Panc1 (cell line): Measurements from ENCODE around the gene BCORL1. TPM values are rescaled to one million over a fixed set of nuclear protein-coding genes. Genes with fewer than 3 reads are reported as not detected.

Experiments used
- ATAC-seq: fragments of 200-7000 bp; cut with Tn5 transposase; 2 replicates; pipeline ENCODE4 v1.9.1; 2020; ENCODE audit warnings: mild to moderate bottlenecking, moderate library complexity
- BruUV-seq: library from RNA; stranded (reverse); fragments of 400-500 nt; replicated peaks from 2 replicates; lab custom pipeline; 2021; lab: Mats Ljungman, UMichigan
- CTCF ChIA-PET: fragments of 300-600 bp; sonication (Branson Sonifier 250); formaldehyde crosslinking; loops from one replicate; lab custom pipeline; 2022; ENCODE audit warnings: antibody characterized with exemption; lab: Charles Lee
- POLR2A ChIA-PET: fragments of 300-600 bp; sonication (Branson Sonifier 250); formaldehyde crosslinking; loops from one replicate; lab custom pipeline; 2022; ENCODE audit warnings: antibody characterized with exemption; lab: Charles Lee
- DNase-seq: peaks from one replicate; pipeline ENCODE4 v3.0.0-alpha.2; 2010; ENCODE audit warnings: low read depth, low spot score
- H3K27ac ChIP-seq: 2 replicates; pipeline ENCODE4 v1.5.1; 2011; ENCODE audit warnings: mild to moderate bottlenecking, low read length, inconsistent platforms
- H3K27me3 ChIP-seq: fragments of 200-500 bp; sonication (Bioruptor generic); 2 replicates; pipeline ENCODE4 v1.6.0; 2014; ENCODE audit warnings: low read length, inconsistent platforms; ENCODE audit not compliant: control insufficient read depth, insufficient read depth
- H3K36me3 ChIP-seq: fragments of 200-500 bp; sonication (Bioruptor generic); 2 replicates; pipeline ENCODE4 v1.5.1; 2014; ENCODE audit warnings: inconsistent platforms, mild to moderate bottlenecking, low read length, moderate library complexity; ENCODE audit not compliant: control insufficient read depth, insufficient read depth
- H3K4me1 ChIP-seq: 2 replicates; pipeline ENCODE4 v1.5.1; 2011; ENCODE audit warnings: inconsistent platforms, mild to moderate bottlenecking, low read length, moderate library complexity; ENCODE audit not compliant: control insufficient read depth, insufficient read depth
- H3K4me3 ChIP-seq, 2 experiments: 2 replicates each; pipeline ENCODE4 v1.5.1; 2011 to 2012; ENCODE audit warnings: low read depth in 2 of 2, low read length in 2 of 2, mild to moderate bottlenecking in 2 of 2, inconsistent platforms in 1 of 2, moderate library complexity in 1 of 2
- H3K9me3 ChIP-seq: fragments of 200-500 bp; sonication (Bioruptor generic); 2 replicates; pipeline ENCODE4 v1.5.1; 2014; ENCODE audit warnings: low read depth, mild to moderate bottlenecking, inconsistent platforms, low read length, moderate library complexity; ENCODE audit not compliant: control insufficient read depth, insufficient read depth
- POLR2AphosphoS5 ChIP-seq: IDR thresholded peaks from 2 replicates; pipeline ENCODE4 v1.6.1; 2012; ENCODE audit warnings: mild to moderate bottlenecking, low read depth, low read length, moderate library complexity
- SIN3A ChIP-seq: IDR thresholded peaks from 2 replicates; pipeline ENCODE4 v1.6.1; 2012; ENCODE audit warnings: low read depth, mild to moderate bottlenecking, low read length, moderate library complexity, borderline replicate concordance; ENCODE audit not compliant: insufficient read depth
- TCF7L2 ChIP-seq: IDR thresholded peaks from 2 replicates; pipeline ENCODE4 v1.6.1; 2011; ENCODE audit warnings: mild to moderate bottlenecking, low read depth, low read length, inconsistent platforms
- in situ Hi-C: cut with HindIII; loops from 2 replicates; pipeline ENCODE4 v1.10.0; 2016; ENCODE audit warnings: low sequenced_read_pairs, low pct_unique_long_range_greater_than_20kb
- intact Hi-C: fragments of 100-400 bp; cut with micrococcal nuclease; formaldehyde crosslinking; loops from one replicate; pipeline ENCODE4 v1.10.0; 2022; ENCODE audit not compliant: unreplicated experiment
- total RNA-seq: library from RNA; stranded (reverse); gene quantifications from one replicate; pipeline ENCODE4 v1.2.1, GENCODE V29; 2021; ENCODE audit not compliant: unreplicated experiment
- TF ChIP-seq, protein P1 (sequence below), 2 experiments: IDR thresholded peaks; 2 replicates each; pipeline ENCODE4 v1.6.1; 2011 to 2012; ENCODE audit warnings: low read depth in 2 of 2, control low read depth in 1 of 2, low read length in 1 of 2, mild to moderate bottlenecking in 1 of 2, moderate library complexity in 1 of 2; ENCODE audit not compliant: insufficient read depth in 1 of 2
- TF ChIP-seq, protein P2 (sequence below): fragments of 450-650 bp; IDR thresholded peaks from 2 replicates; pipeline ENCODE4 v1.5.1; 2017; ENCODE audit warnings: mild to moderate bottlenecking

BCORL1 gene
- total RNA-seq, 1 experiment from 2014 or later, result 67.4 TPM

DNA sequence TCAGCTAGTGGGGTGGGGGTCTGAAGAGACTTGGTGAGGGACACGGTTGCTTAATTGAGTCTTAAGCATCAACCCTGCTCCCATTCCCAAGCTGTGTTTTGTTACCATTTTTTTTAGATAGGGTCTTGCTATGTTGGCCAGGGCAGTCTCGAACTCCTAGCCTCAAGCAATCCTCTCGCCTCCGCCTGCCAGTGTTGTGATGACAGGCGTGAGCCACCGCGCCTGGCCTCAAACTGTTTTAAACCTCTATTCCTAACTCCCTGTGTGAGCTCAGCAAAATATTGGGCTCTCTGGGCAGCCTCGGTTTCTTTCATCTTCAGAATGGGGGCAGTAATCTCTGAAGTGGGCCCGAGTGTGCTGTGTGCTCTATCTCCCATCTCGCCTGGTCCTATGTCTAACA lies 26.3 kb upstream of the BCORL1 start:
- H3K4me1 ChIP-seq, result peaks cover 44% of the 10 kb centered on the region
- TSS peak; percentile 81 for BruUV-seq
- H3K27me3 ChIP-seq, result no peaks in the 10 kb centered on the region
- no peaks in the 10 kb centered on the region for H3K9me3 ChIP-seq
- intact Hi-C loops, result no loop called here
- no peak overlapping the region for H3K4me3 ChIP-seq
- TF ChIP-seq, protein P1, sequence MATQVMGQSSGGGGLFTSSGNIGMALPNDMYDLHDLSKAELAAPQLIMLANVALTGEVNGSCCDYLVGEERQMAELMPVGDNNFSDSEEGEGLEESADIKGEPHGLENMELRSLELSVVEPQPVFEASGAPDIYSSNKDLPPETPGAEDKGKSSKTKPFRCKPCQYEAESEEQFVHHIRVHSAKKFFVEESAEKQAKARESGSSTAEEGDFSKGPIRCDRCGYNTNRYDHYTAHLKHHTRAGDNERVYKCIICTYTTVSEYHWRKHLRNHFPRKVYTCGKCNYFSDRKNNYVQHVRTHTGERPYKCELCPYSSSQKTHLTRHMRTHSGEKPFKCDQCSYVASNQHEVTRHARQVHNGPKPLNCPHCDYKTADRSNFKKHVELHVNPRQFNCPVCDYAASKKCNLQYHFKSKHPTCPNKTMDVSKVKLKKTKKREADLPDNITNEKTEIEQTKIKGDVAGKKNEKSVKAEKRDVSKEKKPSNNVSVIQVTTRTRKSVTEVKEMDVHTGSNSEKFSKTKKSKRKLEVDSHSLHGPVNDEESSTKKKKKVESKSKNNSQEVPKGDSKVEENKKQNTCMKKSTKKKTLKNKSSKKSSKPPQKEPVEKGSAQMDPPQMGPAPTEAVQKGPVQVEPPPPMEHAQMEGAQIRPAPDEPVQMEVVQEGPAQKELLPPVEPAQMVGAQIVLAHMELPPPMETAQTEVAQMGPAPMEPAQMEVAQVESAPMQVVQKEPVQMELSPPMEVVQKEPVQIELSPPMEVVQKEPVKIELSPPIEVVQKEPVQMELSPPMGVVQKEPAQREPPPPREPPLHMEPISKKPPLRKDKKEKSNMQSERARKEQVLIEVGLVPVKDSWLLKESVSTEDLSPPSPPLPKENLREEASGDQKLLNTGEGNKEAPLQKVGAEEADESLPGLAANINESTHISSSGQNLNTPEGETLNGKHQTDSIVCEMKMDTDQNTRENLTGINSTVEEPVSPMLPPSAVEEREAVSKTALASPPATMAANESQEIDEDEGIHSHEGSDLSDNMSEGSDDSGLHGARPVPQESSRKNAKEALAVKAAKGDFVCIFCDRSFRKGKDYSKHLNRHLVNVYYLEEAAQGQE (IDR thresholded peaks at IDR 0.05; ENCODE audit: insufficient read depth in 1 of 2, low read depth in 2 of 2, low read length in 1 of 2), result no peak
- TF ChIP-seq SIN3A, result no peak
- TF ChIP-seq POLR2AphosphoS5, result no peak
- TF ChIP-seq TCF7L2, result no peak
- TF ChIP-seq, protein P2, sequence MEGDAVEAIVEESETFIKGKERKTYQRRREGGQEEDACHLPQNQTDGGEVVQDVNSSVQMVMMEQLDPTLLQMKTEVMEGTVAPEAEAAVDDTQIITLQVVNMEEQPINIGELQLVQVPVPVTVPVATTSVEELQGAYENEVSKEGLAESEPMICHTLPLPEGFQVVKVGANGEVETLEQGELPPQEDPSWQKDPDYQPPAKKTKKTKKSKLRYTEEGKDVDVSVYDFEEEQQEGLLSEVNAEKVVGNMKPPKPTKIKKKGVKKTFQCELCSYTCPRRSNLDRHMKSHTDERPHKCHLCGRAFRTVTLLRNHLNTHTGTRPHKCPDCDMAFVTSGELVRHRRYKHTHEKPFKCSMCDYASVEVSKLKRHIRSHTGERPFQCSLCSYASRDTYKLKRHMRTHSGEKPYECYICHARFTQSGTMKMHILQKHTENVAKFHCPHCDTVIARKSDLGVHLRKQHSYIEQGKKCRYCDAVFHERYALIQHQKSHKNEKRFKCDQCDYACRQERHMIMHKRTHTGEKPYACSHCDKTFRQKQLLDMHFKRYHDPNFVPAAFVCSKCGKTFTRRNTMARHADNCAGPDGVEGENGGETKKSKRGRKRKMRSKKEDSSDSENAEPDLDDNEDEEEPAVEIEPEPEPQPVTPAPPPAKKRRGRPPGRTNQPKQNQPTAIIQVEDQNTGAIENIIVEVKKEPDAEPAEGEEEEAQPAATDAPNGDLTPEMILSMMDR, result no peak
- in situ Hi-C loops, result no loop called here
- no peak overlapping the region for H3K27ac ChIP-seq
- POLR2A ChIA-PET, result no interaction called here
- CTCF ChIA-PET, result no interaction called here
- no peaks in the 10 kb centered on the region for H3K36me3 ChIP-seq
- no peak for DNase-seq
- ATAC-seq, result no peak

- Histone ChIP-seq H3K4me1 (peaks cover 50% of the 10 kb centered on the region), H3K9me3 (no peaks in the 10 kb centered on the region), H3K4me3 (peak overlapping the region; percentile 49 to 62), H3K27me3 (no peaks in the 10 kb centered on the region), H3K36me3 (no peaks in the 10 kb centered on the region), H3K27ac (peak overlapping the region; percentile 82)
- in situ Hi-C loops (no loop called here), intact Hi-C loops (no loop called here)
- TF ChIP-seq SIN3A (no peak), POLR2AphosphoS5 (no peak), TCF7L2 (no peak)
- TF ChIP-seq, protein P2, result no peak
- TF ChIP-seq, protein P1 (IDR thresholded peaks at IDR 0.05; ENCODE audit: insufficient read depth in 1 of 2, low read depth in 2 of 2, low read length in 1 of 2), result no peak
- BruUV-seq, result no TSS peak
- CTCF ChIA-PET, result no interaction called here
- no peak for ATAC-seq
- POLR2A ChIA-PET, result interaction anchor here (0.6 kb wide), 1 partner anchor 214 kb away, joined by 3 read pairs; no protein-coding TSS in a partner anchor
- DNase-seq, result no peak
These were observed 25.7 kb upstream of the BCORL1 start for GRCh38 chrX:129956765-129957164.
